ENCODE measurements around the gene DGKG. TPM values are rescaled to one million over a fixed set of nuclear protein-coding genes. Genes with fewer than 3 reads are reported as not detected.
A peak's percentile ranks its signal among the peaks of the same experiment; 100 is the strongest.

The DGKG gene
- total RNA-seq, 4 donors from 2014 or later = 0.84 to 5.8 (median 2.9) TPM

- DNase-seq (ENCODE audit: low spot score) = no peak
- no peak for ATAC-seq (ENCODE audit: low FRiP score)
- no peak for TF ChIP-seq CTCF (IDR thresholded peaks at IDR 0.05)
These were observed 180.1 kb downstream of the DGKG start for GRCh38 chr3:186181901-186182300.

DNA sequence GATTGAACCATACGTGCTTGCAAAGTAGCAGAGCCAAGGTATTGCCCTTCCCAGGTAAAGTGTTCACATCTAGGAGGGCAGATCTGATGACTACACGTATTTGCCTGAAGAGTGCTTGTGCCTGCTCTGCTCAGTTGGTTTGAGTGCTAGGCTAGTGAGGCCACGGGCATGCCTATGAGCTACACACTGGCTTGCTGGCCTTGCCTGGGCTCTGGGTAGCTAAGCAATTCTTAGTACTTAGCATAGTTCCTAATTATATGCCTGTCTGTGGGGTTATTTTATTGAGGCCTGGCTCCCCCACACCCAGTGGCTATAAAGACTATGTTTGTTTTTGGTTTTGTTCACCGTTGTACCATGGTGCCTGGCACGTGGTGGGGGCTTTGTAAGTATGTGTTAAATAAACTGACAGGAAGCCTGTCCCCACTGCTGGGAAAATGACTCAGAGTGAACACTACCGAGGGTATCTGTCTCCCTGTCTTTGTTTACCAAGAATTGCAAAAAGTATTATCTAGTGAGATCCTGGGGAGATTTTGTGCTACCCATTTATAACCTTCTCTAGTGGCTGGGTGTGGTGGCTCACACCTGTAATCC, 181.0 kb downstream of the DGKG start:
- ATAC-seq (ENCODE audit: low FRiP score) = no peak
- no peak for TF ChIP-seq CTCF (IDR thresholded peaks at IDR 0.05)
- DNase-seq (ENCODE audit: low spot score) = no peak

DNA sequence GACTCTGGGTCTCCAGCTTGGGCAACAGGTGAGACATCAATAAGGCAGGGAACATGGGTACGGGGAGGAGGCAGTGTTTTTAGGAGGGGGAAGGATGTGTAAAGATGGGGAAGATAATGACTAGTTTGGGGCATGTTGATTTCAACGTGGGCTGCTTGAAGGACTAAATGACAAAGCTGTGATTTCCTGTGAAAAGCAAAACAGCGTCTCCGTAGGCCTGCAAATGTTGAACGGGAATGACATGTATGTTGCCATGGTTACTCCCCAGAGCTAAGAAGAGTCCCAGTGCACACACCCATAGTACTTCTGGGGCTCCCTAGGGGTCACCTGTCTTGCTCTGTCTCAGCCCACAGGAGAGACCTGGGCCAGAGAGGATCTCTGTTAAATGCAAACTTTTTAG, 181.9 kb downstream of the DGKG start:
- no peak for ATAC-seq (ENCODE audit: low FRiP score)
- no peak for TF ChIP-seq CTCF (IDR thresholded peaks at IDR 0.05)
- DNase-seq (ENCODE audit: low spot score) = no peak

DNA sequence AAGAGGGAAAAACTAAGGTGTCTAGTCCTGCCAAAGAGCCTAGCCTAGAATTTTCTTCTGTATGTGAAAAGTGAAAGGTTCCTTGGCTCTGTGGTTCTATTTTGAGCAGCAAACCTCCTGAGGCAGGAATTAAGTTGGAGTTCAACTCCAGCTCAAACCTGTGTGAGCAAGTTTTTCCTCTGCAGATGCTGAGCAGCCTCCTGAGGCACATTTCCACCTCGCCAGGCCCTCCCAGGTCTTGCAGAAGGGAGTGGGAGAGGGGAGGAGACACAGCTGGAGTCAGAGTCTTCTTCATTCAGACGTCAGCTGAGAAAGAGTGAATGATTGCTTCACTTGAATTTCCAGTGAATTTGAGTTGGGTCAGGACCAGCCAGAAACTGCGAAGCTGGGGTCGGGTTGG, 183.6 kb downstream of the DGKG start:
- no peak for TF ChIP-seq CTCF (IDR thresholded peaks at IDR 0.05)
- ATAC-seq (ENCODE audit: low FRiP score) (no peak), DNase-seq (ENCODE audit: low spot score) (no peak)

GRCh38 chr3:186176373-186176990, 185.6 kb downstream of the DGKG start:
- ATAC-seq (ENCODE audit: low FRiP score) (peak; percentile 41), DNase-seq (ENCODE audit: low spot score) (no peak)
- TF ChIP-seq CTCF (IDR thresholded peaks at IDR 0.05) = no peak

DNA sequence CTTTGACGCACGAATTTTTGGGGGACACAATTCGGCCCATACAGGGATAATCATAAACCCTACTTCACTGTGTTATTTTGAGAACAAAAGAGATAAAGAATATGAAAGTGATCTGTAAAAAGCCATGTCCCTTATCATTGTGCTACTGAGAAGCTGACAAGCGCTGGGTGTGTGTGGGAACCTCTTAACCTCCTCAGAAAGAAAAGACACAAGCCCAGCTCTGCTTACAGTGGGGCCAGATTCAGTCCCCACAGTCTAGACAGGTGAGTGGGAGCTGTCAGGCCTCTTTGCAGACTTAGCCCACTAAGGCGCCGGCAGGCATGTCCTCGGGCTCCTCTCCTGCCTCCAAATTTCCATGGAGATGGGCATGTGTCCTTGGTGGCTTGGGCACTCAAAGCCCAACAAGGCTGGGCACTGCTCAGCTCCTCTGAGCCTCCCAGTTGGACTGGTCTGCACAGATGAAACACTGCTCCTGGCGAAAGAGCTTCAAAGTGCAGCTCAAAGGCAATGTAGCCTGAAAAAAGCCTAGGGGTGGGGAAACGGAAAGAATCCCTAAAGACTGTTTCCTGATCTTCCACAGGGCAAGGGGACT, 188.7 kb downstream of the DGKG start:
- ATAC-seq (ENCODE audit: low FRiP score) (no peak), DNase-seq (ENCODE audit: low spot score) (no peak)
- TF ChIP-seq CTCF (IDR thresholded peaks at IDR 0.05) = no peak

- no peak for TF ChIP-seq CTCF (IDR thresholded peaks at IDR 0.05)
- DNase-seq (ENCODE audit: low spot score) = no peak
- no peak for ATAC-seq (ENCODE audit: low FRiP score)
These were observed 189.7 kb downstream of the DGKG start for GRCh38 chr3:186172353-186172752.

Measured in omental fat pad (tissue), 4 donors.